ENCODE results near the gene ING5.
"Not testable (repeated sequence)": the region's sequence is repeated elsewhere in the genome, so short reads cannot be mapped to it uniquely, and the experiment has no call there.

The ING5 gene
- total RNA-seq, result 48.0 to 97.3 reads per million in 2 donors

DNA sequence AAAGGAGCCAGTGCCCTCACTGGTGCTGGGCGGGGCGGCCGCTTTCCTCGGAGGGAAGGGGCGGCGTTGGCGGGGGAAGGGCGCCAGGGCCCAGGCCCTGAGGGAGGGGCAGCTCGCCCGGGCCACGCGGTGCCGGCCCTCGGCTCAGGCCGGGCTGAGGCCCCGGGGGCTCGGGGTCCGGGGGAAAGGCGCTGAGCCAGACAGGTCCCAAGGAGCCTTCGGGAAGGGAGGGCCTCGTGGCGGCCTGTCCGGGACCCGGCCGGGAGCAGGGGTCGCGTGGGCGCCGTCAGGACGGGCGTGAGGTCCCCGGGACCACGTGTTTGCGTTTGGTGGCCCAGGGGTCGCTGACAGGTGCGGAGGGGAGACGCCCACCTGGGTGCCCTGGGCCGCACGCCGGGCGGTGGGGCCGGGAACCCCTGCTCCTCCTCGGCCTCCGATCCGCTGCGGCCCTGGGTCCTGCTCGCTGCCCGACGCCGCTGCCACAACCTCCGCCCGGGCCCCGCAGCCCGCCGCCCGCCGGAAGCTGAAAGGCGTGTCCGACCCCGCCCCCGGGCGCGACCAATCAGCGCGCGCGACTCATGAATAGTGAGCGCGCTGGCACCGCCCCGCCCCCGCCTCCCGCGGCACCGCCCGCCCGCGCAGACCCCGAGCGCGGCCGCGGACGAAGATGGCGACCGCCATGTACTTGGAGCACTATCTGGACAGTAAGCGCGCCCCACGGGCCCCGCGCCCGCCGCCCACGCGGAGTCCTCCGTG, at the start of gene ING5:
Gene ING5, plus strand, starts transcription at position 641 of the 756 bp plus-strand sequence. Its CDS starts 27 bp downstream, at position 668.
- DNase-seq, result peak; percentile 96

DNA sequence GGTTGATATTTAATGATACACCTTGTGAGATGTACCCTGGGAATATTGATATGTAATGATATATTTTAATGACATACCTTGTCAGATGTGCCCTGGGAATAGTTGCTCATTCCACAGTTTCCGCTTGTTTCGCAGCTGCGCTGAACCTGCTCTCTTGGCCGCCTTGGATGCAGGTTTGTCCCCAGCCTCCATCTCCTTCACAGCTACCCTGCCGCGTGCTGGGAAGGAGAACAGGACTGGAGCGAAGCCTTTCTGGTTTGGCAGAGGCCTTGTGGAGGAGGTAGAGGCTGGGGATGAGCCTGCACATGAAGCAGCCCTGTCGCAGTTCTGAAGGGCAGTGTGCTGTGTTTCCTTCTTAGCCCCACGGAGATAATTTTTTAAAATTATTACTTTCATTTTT, 49.7 kb upstream of the ING5 start:
- no peak for DNase-seq

DNA sequence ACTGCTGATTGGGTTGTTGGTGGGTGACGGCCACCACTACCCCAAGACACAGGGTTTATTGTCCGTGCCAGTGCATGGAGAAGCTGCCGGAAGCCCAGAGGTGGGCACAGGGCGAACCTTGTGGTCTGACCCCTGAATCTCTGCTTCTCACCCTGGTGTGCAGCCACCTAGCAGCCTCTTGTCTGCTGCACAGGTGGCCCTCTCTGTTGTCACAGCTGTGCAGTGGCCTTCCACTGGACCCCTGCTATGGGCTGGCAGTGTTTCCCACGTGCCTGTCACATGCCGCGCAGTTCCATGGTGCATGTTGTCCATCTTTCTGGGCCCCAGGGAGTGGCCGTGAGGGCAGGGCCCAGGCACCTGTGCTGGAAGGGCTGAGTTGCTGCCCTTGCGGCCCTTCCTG, 49.1 kb upstream of the ING5 start:
- DNase-seq, result no peak

DNA sequence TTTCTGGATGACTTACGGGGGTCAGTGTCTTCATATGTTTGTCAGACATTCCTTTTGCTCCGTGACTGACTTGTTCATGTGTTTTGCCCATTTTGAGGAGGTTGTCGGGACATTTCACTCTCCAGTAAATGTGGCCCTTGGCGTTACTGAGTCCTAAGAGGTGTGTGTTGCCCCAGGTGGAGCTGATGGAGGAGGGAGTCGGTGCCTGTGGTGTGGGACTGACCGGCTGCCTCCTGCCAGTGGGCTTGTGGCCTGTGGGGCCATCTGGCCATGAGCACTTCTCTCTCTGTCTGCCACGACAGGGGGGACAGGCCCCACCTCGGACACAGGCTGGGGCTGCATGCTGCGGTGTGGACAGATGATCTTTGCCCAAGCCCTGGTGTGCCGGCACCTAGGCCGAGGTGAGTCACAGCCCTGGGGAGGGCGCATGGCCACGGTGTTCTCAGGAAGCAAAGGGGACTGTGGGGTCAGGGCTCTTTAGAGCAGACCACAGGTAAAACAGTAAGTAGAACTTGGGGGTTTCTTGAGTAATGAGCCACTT, 48.6 kb upstream of the ING5 start:
- no peak for DNase-seq

DNA sequence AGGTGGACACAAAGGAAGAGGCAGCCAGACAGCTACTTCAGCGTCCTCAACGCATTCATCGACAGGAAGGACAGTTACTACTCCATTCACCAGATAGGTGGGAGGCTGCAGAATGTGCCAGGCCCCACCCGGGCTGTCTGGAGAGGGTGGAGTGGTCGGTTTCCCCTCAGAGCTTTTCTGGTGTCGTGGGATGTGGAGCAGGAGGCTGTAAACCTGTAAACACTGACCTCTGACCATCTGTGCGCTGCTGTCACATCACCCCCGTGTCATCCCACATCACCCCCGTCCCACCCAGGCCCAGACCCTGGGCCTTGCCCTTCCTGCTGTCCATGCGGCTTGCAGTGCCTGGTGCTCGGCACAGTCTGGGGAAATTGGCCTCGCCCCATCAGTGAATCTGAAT, 47.3 kb upstream of the ING5 start:
- DNase-seq, result no peak

DNA sequence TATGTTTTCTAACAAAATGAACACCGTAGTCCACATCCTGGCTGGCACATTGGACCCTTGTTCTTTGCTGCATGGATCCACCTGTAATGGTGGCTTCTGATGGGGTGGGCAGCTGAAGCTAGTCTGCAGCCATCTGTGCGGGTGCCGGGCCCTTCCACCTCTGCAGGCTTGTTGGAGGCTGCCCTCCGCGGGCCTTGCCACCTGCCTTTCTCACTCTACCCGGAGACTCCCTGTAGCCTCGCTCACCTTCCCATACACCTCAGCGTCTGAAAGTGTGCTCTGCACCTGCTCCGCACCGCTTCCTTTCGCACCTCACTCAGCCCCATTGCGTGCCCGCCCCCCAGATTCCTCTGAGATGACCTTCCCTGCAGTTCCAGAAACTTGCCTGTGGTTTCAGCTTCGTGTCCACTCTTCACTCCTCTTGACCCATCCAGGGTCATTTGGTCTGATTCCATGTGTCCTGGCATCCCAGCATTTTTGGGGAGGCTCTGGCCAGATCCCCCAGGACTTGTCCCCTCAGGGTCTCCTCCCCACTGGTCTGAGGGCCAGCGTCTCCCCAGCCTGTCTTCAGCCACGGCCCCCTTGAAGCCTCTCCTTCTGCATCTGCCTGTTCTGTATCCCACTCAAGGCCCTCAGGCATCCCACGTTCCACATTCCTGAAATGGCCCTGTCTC, 46.2 kb upstream of the ING5 start:
- no peak for DNase-seq

DNA sequence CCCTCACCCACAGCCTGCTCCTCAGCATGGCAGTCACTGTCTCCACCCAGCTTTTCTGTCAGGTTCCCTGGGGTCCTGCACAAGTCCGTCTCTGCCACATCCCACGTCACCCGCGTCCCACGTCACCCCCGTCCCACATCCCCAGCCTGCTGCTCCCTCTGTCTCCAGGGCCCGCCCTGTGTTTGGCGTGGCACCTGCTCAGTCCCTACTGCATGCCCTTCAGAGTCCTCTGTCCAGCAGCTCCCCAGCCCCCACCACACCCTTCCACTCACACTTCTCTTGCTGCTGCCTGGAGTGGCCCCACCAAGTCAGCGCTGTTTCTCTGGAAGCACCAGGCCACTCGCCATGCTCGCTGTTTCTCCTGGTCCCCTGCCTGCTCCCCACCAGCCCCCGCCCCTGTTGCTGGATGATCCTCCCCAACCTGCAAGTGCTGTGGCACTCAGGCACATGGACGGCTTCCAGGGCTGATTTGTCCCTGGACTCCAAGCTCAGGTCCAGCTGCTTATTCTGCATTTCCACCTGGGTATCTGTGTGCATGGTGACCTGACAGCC, 45.6 kb upstream of the ING5 start:
- no peak for DNase-seq

DNA sequence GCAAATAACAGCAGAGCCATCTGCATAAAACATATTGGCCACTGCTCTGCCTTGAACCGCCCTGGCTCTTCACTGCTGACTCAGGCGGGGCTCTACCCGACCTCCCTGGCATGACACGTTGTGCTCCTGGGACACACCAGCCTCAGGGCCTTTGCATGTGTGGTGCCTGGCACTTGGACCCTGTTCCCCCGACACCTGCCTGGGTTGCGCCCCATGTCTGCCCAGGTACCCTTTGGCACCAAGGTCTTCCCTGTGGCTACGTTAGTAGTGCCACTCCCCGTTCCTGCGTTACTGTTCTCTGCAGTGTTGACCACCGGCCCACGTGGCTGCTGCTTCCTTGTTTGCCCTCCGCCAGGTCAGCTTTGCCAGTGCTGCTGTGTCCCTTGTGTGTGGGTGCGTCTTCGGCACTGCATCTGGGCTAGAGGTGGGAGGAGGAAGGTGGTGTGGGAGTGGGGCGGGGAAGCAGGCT, 44.0 kb upstream of the ING5 start:
- DNase-seq, result no peak

DNA sequence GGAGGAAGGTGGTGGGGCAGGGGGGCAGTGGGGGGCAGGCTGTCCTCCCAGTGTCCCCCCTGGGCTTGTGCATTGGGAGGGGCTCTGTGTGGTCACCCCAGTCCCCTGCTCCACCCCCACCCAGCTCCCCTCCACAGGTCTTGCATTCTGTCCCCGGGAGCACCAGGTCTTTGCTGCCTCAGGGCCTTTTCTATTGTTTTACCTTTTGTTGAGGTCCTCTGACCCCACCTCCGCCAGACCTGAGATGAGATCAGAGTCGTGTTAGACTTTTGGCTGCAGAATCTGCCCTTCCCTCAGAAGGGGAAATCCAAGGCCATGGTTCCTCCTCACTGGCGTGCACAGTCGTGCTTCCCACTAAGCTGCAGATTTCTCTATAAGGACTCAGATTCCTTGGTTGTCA, 43.5 kb upstream of the ING5 start:
- DNase-seq, result no peak

DNA sequence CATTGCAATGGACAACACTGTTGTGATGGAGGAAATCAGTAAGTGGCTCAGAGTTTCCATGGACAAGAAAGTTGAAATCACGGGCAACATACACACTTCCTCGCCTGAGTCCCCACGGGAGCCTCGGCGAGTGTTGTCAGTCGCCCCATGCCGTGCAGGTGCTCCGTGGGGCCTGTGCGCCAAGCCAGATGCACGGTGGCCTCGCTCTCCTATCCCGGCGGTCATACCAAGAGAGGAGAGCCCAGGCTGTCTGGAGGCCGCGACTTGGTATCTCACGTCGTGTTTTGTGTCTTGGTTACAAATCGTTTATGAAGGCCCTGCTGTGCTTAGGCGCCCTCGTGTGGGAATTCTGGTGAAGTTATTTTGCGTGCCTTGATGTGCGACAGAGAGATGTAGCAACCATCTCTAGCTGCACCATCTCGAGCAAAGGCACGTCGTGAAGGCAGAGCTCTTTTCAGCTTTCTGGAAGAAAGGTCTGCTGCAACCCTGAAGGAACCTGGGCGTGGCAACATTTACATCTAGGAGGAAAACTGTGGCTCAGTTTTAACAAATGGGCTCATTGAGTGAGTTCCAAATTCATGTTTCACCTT, 42.6 kb upstream of the ING5 start:
- no peak for DNase-seq

DNA sequence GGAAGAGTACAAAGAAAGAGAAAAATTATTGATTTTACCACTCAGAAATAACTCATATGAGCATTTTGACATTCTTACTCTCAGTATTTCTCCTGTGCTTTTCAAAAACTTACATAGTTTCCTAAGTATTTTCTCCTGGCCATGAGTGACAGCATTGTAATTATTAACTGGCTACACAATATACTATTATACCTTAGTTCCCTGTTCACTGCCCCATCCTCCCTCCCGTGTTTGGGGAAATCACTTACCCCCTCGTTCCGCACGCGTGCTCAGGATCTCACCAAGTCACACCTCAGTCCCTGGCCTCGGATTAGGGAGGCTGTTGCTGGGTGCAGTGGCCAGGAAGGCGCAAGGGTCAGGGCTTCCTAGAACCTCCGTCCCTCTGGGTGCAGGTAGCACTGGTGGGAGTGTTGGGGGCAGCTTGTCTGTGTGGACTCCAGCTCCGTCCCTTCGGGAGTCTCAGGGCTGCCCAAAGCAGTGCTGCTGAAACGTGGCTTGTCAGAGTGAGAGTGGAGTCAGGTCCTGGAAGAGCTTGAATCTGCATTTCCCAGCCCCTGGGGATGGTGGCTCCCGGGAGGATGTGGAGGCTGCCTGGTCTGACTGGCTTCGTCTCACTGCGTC, 41.1 kb upstream of the ING5 start:
- DNase-seq, result no peak

DNA sequence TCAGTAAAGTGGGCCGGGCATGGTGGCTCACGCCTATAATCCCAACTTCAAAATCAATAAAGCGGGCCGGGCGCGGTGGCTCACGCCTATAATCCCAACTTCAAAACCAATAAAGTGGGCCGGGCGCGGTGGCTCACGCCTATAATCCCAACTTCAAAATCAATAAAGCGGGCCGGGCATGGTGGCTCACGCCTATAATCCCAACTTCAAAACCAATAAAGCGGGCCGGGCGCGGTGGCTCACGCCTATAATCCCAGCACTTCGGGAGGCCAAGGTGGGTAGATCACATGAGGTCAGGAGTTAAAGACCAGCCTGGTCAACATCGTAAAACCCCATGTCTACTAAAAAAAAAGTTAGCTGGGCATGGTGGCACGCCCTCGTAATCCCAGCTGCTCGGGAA, 39.1 kb upstream of the ING5 start:
- DNase-seq, result not testable (repeated sequence)

DNA sequence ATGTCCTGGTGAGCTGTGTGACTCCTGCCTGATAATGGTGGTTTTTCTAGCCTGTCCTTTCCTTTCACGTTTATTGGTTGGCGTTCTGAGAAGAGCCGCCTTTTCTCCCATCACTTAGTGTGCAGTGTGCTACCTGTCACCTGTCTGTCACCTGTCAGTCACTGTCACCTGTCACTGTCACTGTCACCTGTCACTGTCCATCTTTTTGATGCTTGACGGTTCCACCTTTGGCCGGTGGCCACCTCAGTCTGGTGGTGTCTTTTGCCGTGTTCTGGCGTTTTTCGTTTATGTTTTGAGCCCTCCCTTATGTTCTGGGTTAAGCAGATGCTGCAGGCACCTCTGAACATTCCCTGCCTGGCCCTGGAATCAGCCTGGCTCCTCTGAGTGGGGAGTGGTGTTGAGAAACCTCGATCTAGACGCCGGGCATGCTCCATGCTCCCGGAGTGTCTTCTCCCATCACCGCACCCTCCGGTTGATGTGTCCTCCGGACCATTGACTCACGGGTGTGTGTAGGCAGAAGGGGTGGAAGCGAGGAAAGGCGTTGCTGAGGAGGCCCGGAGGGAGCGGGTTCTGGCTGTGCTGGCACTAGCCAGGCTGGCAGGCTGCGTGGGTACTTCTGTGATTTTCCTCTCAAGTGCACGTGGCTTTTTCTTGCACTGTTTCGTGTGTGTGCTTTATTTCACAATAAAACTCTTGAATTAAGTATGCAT, 36.0 kb upstream of the ING5 start:
- no peak for DNase-seq

DNA sequence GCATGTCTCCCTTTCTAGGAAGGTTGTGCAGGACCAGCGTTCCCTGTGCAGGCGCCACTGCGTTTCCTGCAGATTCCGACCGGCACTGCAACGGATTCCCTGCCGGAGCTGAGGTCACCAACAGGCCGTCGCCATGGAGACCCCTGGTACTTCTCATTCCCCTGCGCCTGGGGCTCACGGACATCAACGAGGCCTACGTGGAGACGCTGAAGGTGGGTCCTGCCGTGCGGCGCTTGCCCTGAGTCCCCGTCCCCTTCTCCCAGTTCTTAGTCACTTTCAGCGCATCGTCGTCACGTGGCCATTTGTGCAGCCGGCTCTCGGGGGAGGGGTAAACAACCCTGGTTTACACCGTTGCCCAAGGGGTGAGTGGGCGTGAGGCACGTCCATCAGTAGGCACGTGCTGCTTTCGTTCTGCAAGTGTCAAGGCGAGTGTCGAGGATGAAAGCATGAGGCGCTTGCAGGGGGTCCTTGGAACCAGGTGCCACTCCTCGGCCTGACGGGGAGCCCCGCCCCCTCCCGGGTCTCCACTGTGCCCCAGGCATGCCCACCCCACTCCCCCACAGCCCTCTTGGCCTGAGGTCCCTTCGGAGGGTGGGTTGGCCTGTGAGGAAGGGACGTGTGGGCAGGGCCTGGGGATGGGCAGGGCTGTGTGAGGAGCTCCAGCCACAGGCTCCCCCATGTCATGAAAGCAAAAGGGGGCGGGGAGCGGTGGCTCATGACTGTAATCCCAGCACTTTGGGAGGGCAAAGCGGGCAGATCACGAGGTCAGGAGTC, 35.0 kb upstream of the ING5 start:
- DNase-seq, result no peak

DNA sequence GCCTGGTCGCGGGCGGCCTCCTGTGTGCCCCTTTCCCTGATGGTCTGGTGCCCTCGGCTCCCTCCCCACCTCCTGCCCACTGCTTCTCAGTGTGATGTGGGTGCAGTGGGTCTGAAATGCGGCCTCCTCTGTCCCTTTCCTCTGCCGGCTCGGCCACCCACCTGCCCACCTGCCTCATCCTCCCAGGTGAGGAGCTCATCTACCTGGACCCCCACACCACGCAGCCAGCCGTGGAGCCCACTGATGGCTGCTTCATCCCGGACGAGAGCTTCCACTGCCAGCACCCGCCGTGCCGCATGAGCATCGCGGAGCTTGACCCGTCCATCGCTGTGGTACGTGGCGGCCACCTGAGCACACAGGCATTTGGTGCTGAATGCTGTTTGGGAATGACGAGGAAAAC, 33.5 kb upstream of the ING5 start:
- DNase-seq, result no peak

DNA sequence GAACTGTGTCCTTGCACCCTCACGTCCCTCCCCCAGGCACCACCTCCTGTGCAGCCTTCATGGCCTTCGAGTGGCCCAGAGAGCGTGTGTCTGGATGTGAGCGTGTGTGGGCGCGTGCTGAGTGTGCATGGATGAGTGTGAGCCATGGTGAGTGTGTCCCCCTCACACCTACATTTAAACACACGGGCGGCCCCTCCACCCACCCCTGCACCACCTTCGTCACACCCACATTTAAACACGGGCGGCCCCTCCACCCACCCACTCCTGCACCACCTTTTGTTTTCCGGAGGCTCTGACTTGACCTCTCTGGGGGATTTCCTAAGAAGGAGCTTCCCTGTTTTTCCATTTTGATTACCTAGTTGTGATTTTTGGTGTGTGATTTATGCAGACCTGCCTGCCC, 33.0 kb upstream of the ING5 start:
- DNase-seq, result no peak

DNA sequence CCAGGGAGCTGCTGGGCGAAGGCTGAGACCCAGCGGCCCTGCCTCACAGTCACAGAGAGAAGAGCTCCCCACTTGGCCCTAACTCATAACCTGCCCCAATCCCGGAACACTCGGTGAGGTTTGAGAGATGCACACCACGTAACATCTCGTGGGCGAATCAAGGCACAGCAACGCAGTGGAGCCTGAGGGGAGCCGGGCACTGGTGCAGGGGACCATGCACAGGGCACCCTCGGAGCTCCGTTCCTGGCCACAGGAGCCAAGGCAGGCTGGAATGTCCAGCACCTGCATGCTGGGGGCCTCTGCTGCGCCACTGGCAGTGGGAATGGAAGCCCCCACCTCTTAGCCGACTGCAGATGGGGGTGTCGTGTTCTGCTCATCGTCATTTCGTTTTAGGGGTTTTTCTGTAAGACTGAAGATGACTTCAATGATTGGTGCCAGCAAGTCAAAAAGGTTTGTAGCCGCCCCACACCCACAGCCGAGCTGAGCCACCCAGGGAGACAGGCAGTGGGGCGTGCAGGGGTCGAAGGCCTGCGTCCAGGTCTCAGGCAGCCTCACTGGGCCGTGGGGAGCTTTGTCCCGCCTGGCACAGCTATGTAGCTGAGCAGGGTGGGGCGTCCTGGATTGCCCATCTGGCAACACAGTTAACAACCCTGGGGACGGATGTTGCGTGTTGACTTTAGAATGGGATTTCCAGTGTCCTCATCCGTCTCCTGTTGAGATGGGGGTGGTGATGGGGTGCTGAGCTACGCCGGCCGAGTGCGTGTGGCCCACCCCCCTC, 31.3 kb upstream of the ING5 start:
- DNase-seq, result no peak

DNA sequence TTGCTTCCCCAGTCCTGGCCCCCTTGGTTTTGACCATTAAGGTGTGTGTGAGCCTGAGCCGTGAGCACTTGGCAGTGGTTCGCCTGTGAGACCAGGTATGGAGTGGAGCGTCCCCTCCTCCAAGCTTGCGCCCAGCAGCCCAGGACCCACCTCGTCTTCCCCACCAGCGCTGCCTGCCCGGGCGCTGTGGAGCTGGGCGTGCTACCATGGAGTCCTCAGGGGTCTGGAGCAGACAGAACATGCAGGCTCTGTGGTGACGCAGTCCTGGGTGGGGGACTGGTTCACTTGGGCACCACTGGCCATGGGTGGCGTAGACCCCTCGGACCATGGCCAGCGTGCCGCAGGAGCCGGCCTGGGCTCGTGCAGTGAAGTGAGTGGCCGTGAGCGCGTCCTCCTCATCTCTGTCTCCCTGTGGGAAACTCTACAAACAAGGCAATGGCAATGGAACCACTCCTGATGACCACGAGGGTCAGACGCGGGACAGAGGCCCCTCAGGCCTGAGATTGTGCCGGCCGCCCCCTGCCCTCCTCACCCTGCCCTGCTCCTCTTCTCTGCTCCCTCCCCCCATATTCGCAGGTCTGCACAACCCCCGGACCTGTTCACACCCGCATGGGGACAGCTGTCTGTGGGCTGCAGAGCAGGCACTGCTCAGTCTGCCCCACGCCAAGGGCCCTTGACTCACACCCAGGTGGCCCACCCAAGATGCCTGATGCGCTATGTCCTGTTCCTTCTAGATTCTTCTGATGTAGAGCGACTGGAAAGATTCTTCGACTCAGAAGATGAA, 30.2 kb upstream of the ING5 start:
- DNase-seq, result no peak

DNA sequence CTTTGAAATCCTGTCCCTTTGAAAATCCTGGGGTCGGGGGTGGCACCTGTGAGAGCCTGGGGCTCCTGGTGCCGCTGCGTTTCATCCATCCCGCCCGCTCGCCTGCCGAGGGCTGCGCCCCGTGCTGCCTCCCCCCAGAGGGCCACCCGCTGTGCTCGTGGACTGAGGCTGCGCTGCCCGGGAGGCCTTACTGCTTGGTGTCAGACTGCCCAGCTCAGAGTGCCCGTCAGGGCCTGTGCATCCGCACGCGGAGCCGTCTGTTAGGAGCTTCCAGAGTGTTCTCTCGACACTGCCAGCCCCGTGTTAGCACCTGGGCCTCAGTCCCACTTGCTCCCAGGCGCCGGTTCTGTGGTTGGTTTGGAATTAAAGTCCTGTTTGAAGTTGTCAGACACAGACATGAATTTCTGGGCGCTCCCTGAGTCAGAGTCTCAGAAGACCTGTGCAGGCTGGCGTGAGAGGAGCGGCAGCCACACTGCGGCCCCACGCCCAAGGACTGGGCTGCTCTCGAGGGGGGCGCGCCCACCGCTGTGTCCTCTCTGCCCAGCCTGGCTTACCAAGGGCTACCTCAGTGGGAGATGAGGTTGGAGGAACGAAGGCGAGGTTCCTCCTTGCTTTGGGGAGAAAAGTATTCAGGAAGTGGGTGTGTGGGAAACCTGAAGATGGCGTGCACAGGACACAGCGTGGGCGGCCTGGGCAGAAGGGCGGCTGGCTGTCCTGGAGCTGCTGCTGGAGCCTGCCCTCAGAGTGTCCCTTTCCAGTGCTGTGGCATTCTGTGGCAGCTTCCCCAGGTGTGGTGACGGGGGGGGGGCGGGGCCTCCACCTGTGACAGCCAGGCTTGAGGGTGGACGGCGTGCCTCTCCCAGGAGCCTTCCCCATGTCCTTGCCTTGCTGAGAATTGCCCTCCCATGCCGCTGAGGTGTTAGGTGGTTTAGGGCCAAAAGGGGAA, 29.3 kb upstream of the ING5 start:
- DNase-seq, result no peak
